ENCODE measurements around the gene PLA2R1.

Gene PLA2R1

DNA sequence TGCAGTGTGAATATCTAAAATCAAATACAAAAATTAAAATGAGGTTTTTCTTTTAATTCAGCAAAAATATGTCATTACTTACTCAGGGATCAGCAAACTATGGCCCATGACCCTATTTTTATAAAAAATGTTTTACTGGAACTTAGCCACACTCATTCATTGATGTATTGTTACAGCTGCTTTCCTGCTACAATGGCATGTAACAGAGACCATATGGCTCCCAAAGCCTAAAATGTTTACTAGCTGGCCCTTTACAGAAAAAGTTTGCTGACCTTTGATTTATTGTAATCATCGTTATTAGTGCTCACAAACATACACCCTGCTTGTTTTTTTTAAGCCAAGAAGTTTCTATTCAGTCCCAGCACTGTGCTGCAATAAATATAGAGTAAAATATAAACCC, 120.3 kb downstream of the PLA2R1 start:
- Histone ChIP-seq H3K27me3 (ENCODE audit: control insufficient read depth, insufficient read depth, low read length, poor library complexity, severe bottlenecking) (no peaks in the 10 kb centered on the region), H3K36me3 (ENCODE audit: control insufficient read depth, insufficient read depth, low read length) (no peaks in the 10 kb centered on the region), H3K4me1 (ENCODE audit: control insufficient read depth, insufficient read depth, low read length) (no peaks in the 10 kb centered on the region), H3K27ac (ENCODE audit: insufficient read depth, low read depth, low read length, poor library complexity, severe bottlenecking) (no peak overlapping the region), H3K9me3 (ENCODE audit: control insufficient read depth, low read length) (no peaks in the 10 kb centered on the region), H3K4me3 (ENCODE audit: insufficient read depth, low read depth, low read length) (no peak overlapping the region)
- 95 to 100% methylated on average over 1 of the region's 1 CpG for WGBS, 2 experiments

DNA sequence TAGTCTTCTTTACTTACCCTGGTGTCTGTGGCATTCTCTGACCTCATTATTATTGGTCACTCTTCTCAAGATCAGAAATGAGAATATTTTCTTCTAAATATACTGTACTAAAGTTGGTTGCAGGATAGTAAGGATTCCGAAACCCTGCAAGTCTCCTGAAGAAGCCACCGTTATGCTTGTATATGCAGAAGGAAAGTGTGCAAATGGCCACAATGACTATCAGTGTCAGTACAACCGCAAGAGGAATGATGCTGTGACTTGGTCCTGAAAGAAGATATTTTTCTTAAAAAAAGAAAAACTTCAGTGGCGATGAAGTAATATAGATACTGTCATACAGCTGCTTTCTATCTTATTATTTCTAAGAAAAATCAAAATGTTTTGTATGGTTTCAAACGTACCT, 120.7 kb downstream of the PLA2R1 start:
- 88 to 96% methylated on average over 3 to 4 of the region's 5 CpGs for WGBS, 2 experiments
- H3K27ac ChIP-seq (ENCODE audit: insufficient read depth, low read depth, low read length, poor library complexity, severe bottlenecking): no peak overlapping the region
- no peaks in the 10 kb centered on the region for H3K27me3 ChIP-seq (ENCODE audit: control insufficient read depth, insufficient read depth, low read length, poor library complexity, severe bottlenecking)
- no peaks in the 10 kb centered on the region for H3K9me3 ChIP-seq (ENCODE audit: control insufficient read depth, low read length)
- no peaks in the 10 kb centered on the region for H3K4me1 ChIP-seq (ENCODE audit: control insufficient read depth, insufficient read depth, low read length)
- no peaks in the 10 kb centered on the region for H3K36me3 ChIP-seq (ENCODE audit: control insufficient read depth, insufficient read depth, low read length)
- H3K4me3 ChIP-seq (ENCODE audit: insufficient read depth, low read depth, low read length): no peak overlapping the region

- no peak overlapping the region for H3K4me3 ChIP-seq (ENCODE audit: insufficient read depth, low read depth, low read length)
- no peaks in the 10 kb centered on the region for H3K4me1 ChIP-seq (ENCODE audit: control insufficient read depth, insufficient read depth, low read length)
- no peaks in the 10 kb centered on the region for H3K27me3 ChIP-seq (ENCODE audit: control insufficient read depth, insufficient read depth, low read length, poor library complexity, severe bottlenecking)
- H3K9me3 ChIP-seq (ENCODE audit: control insufficient read depth, low read length): no peaks in the 10 kb centered on the region
- no peak overlapping the region for H3K27ac ChIP-seq (ENCODE audit: insufficient read depth, low read depth, low read length, poor library complexity, severe bottlenecking)
- H3K36me3 ChIP-seq (ENCODE audit: control insufficient read depth, insufficient read depth, low read length): no peaks in the 10 kb centered on the region
Observed at GRCh38 chr2:159939946-159940345, 122.5 kb downstream of the PLA2R1 start.

- Histone ChIP-seq H3K36me3 (ENCODE audit: control insufficient read depth, insufficient read depth, low read length) (no peaks in the 10 kb centered on the region), H3K4me1 (ENCODE audit: control insufficient read depth, insufficient read depth, low read length) (no peaks in the 10 kb centered on the region), H3K27ac (ENCODE audit: insufficient read depth, low read depth, low read length, poor library complexity, severe bottlenecking) (no peak overlapping the region), H3K27me3 (ENCODE audit: control insufficient read depth, insufficient read depth, low read length, poor library complexity, severe bottlenecking) (no peaks in the 10 kb centered on the region), H3K4me3 (ENCODE audit: insufficient read depth, low read depth, low read length) (no peak overlapping the region), H3K9me3 (ENCODE audit: control insufficient read depth, low read length) (no peaks in the 10 kb centered on the region)
- 90 to 95% methylated on average over 3 of the region's 3 CpGs for WGBS, 2 experiments
Observed at GRCh38 chr2:159938395-159938794, 124.0 kb downstream of the PLA2R1 start.

DNA sequence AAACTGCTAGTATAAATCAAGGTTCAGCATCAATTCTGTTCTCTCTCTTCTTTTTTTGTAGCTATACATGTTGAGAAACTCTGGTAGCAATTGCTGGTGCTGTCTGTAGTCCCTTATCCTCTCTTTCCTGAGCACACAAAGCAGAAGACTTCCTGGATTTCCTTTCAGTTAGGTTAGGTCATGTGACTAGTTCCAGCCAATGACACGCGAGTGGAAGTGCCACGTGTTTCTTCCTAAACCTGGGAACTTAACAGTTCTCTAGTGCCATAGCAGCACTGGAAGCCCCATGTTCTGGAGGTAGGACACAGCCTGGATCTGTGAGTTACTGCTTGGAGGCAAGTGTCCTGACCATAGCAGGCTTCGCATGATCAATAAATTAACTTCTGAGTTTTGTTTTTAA, 125.9 kb downstream of the PLA2R1 start:
- Histone ChIP-seq H3K36me3 (ENCODE audit: control insufficient read depth, insufficient read depth, low read length) (no peaks in the 10 kb centered on the region), H3K4me1 (ENCODE audit: control insufficient read depth, insufficient read depth, low read length) (no peaks in the 10 kb centered on the region), H3K4me3 (ENCODE audit: insufficient read depth, low read depth, low read length) (no peak overlapping the region), H3K27ac (ENCODE audit: insufficient read depth, low read depth, low read length, poor library complexity, severe bottlenecking) (no peak overlapping the region), H3K27me3 (ENCODE audit: control insufficient read depth, insufficient read depth, low read length, poor library complexity, severe bottlenecking) (no peaks in the 10 kb centered on the region), H3K9me3 (ENCODE audit: control insufficient read depth, low read length) (no peaks in the 10 kb centered on the region)
- 81 to 91% methylated on average over 4 of the region's 4 CpGs for WGBS, 2 experiments

DNA sequence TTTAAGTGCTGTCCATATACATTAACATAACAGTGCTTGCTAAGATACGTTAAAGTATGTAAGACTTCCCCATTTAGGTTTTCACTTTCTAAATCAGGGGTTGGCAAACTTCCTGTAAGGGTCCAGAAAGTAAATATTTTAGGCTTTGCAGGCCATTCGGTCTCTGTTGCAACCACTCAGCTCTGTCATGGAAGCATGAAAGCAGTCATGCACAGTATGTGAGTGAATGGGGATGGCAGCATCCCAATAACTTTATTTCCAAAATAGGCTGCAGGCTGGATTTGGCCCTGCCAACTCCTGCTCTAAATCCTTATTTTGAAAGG, 128.7 kb downstream of the PLA2R1 start:
- no peaks in the 10 kb centered on the region for H3K4me1 ChIP-seq (ENCODE audit: control insufficient read depth, insufficient read depth, low read length)
- 79 to 83% methylated on average over 1 to 2 of the region's 2 CpGs for WGBS, 2 experiments
- H3K4me3 ChIP-seq (ENCODE audit: insufficient read depth, low read depth, low read length): no peak overlapping the region
- no peak overlapping the region for H3K27ac ChIP-seq (ENCODE audit: insufficient read depth, low read depth, low read length, poor library complexity, severe bottlenecking)
- H3K36me3 ChIP-seq (ENCODE audit: control insufficient read depth, insufficient read depth, low read length): no peaks in the 10 kb centered on the region
- no peaks in the 10 kb centered on the region for H3K27me3 ChIP-seq (ENCODE audit: control insufficient read depth, insufficient read depth, low read length, poor library complexity, severe bottlenecking)
- H3K9me3 ChIP-seq (ENCODE audit: control insufficient read depth, low read length): no peaks in the 10 kb centered on the region

- no peaks in the 10 kb centered on the region for H3K4me1 ChIP-seq (ENCODE audit: control insufficient read depth, insufficient read depth, low read length)
- no peak overlapping the region for H3K4me3 ChIP-seq (ENCODE audit: insufficient read depth, low read depth, low read length)
- H3K36me3 ChIP-seq (ENCODE audit: control insufficient read depth, insufficient read depth, low read length): no peaks in the 10 kb centered on the region
- no peaks in the 10 kb centered on the region for H3K9me3 ChIP-seq (ENCODE audit: control insufficient read depth, low read length)
- no peaks in the 10 kb centered on the region for H3K27me3 ChIP-seq (ENCODE audit: control insufficient read depth, insufficient read depth, low read length, poor library complexity, severe bottlenecking)
- WGBS, 2 experiments: 98 to 100% methylated on average over 2 of the region's 2 CpGs
- H3K27ac ChIP-seq (ENCODE audit: insufficient read depth, low read depth, low read length, poor library complexity, severe bottlenecking): no peak overlapping the region
Observed at GRCh38 chr2:159933040-159933726, 129.2 kb downstream of the PLA2R1 start.

DNA sequence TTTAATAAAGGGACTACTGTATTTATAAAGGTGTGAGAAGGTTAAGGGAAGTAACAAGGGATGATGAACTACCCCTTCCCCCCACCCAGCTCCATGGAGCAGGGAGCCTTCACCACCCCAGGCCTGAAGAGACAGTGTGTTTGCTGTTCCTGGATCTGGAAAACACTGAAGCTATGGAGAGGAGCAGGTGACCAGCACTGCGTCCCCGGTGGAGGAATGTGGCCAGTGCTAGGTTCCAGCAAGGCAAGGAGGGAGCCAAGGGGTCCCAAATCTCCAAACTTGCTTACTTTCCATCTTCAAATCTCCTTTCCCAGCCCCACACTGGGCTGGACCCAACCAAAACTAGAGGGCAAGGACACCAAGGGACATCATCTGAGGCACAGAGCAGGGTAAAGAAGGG, 135.7 kb downstream of the PLA2R1 start:
- Histone ChIP-seq H3K36me3 (ENCODE audit: control insufficient read depth, insufficient read depth, low read length) (no peaks in the 10 kb centered on the region), H3K9me3 (ENCODE audit: control insufficient read depth, low read length) (no peaks in the 10 kb centered on the region)
- 77 to 82% methylated on average over 2 of the region's 2 CpGs for WGBS, 2 experiments

GRCh38 chr2:159925975-159926374, 136.4 kb downstream of the PLA2R1 start:
- peaks cover 6% of the 10 kb centered on the region for H3K27me3 ChIP-seq (ENCODE audit: control insufficient read depth, insufficient read depth, low read length, poor library complexity, severe bottlenecking)

More for the DNA sequence above, 135.7 kb downstream of the PLA2R1 start:
- Histone ChIP-seq H3K4me3 (ENCODE audit: insufficient read depth, low read depth, low read length) (no peak overlapping the region), H3K4me1 (ENCODE audit: control insufficient read depth, insufficient read depth, low read length) (no peaks in the 10 kb centered on the region), H3K27me3 (ENCODE audit: control insufficient read depth, insufficient read depth, low read length, poor library complexity, severe bottlenecking) (peaks cover under 1% of the 10 kb centered on the region), H3K27ac (ENCODE audit: insufficient read depth, low read depth, low read length, poor library complexity, severe bottlenecking) (no peak overlapping the region)

GRCh38 chr2:159922563-159922962, 139.9 kb downstream of the PLA2R1 start:
- Histone ChIP-seq H3K27me3 (ENCODE audit: control insufficient read depth, insufficient read depth, low read length, poor library complexity, severe bottlenecking) (peaks cover 6% of the 10 kb centered on the region), H3K36me3 (ENCODE audit: control insufficient read depth, insufficient read depth, low read length) (no peaks in the 10 kb centered on the region), H3K9me3 (ENCODE audit: control insufficient read depth, low read length) (no peaks in the 10 kb centered on the region), H3K27ac (ENCODE audit: insufficient read depth, low read depth, low read length, poor library complexity, severe bottlenecking) (no peak overlapping the region), H3K4me3 (ENCODE audit: insufficient read depth, low read depth, low read length) (no peak overlapping the region), H3K4me1 (ENCODE audit: control insufficient read depth, insufficient read depth, low read length) (no peaks in the 10 kb centered on the region)
- WGBS, 2 experiments: 86 to 93% methylated on average over 2 of the region's 2 CpGs

More at GRCh38 chr2:159925975-159926374, 136.4 kb downstream of the PLA2R1 start:
- H3K4me3 ChIP-seq (ENCODE audit: insufficient read depth, low read depth, low read length): no peak overlapping the region
- H3K4me1 ChIP-seq (ENCODE audit: control insufficient read depth, insufficient read depth, low read length): no peaks in the 10 kb centered on the region
- no peaks in the 10 kb centered on the region for H3K36me3 ChIP-seq (ENCODE audit: control insufficient read depth, insufficient read depth, low read length)
- no peak overlapping the region for H3K27ac ChIP-seq (ENCODE audit: insufficient read depth, low read depth, low read length, poor library complexity, severe bottlenecking)
- 86 to 89% methylated on average over 1 to 3 of the region's 3 CpGs for WGBS, 2 experiments
- no peaks in the 10 kb centered on the region for H3K9me3 ChIP-seq (ENCODE audit: control insufficient read depth, low read length)
